GM12878 (cell line): Measurements from ENCODE around the gene ZNF44. TPM values are rescaled to one million over a fixed set of nuclear protein-coding genes. Genes with fewer than 3 reads are reported as not detected.
A peak's percentile ranks its signal among the peaks of the same experiment; 100 is the strongest.

Source experiments
- ATAC-seq: fragments of 200-7000 bp; cut with Tn5 transposase; 3 replicates; pipeline ENCODE4 v1.9.1; 2020; ENCODE audit warnings: mild to moderate bottlenecking, moderate library complexity
- BruUV-seq: library from RNA; stranded (reverse); fragments of 400-500 nt; replicated peaks from 2 replicates; lab custom pipeline; 2021; lab: Mats Ljungman, UMichigan
- CTCF ChIA-PET: fragments of 300-600 bp; sonication (Branson Sonifier 250); formaldehyde crosslinking; extraction: SDS; loops from one replicate; lab custom pipeline; 2021; ENCODE audit warnings: inconsistent platforms; lab: Yijun Ruan, JAX
- POLR2A ChIA-PET: fragments of 350-600 bp; formaldehyde crosslinking; extraction: SDS; loops from one replicate; lab custom pipeline; 2021; ENCODE audit warnings: inconsistent platforms; lab: Charles Lee
- RAD21 ChIA-PET: fragments of 300-600 bp; sonication (Branson Sonifier 250); formaldehyde crosslinking; loops from one replicate; lab custom pipeline; 2023; ENCODE audit warnings: antibody characterized with exemption; ENCODE audit not compliant: unreplicated experiment; lab: Charles Lee
- SMC1A ChIA-PET: fragments of 300-600 bp; sonication (Branson Sonifier 250); formaldehyde crosslinking; loops from one replicate; lab custom pipeline; 2023; ENCODE audit not compliant: unreplicated experiment, uncharacterized antibody; lab: Charles Lee
- DNase-seq: peaks from one replicate; pipeline ENCODE4 v3.0.0-alpha.2; 2011; ENCODE audit warnings: low read depth, low spot score
- FAIRE-seq: peaks from 3 replicates; lab custom pipeline; 2011; peaks lifted over from hg19 to GRCh38; lab: Jason Lieb, UNC
- H2AFZ ChIP-seq: 2 replicates; pipeline ENCODE4 v1.6.0; 2011; ENCODE audit warnings: low read depth, low read length, control low read depth; ENCODE audit not compliant: control insufficient read depth
- H3K27ac ChIP-seq: 2 replicates; pipeline ENCODE4 v1.5.1; 2011; ENCODE audit warnings: control low read depth; ENCODE audit not compliant: control insufficient read depth, insufficient read depth
- H3K27me3 ChIP-seq, 2 experiments: replicated peaks in 1 of 2; 2 replicates each; pipeline versions ENCODE4 v1.6.0 to v1.6.1; 2011; ENCODE audit warnings: low read length in 1 of 2; ENCODE audit not compliant: control insufficient read depth in 2 of 2, insufficient read depth in 2 of 2
- H3K36me3 ChIP-seq, 2 experiments: 2 replicates each; pipeline ENCODE4 v1.5.1; 2011; ENCODE audit warnings: low read length in 1 of 2; ENCODE audit not compliant: control insufficient read depth in 2 of 2, insufficient read depth in 2 of 2
- H3K4me1 ChIP-seq: 2 replicates; pipeline ENCODE4 v1.6.1; 2011; ENCODE audit warnings: mild to moderate bottlenecking, low read length, moderate library complexity, mixed read lengths; ENCODE audit not compliant: control insufficient read depth, insufficient read depth
- H3K4me2 ChIP-seq: 2 replicates; pipeline ENCODE4 v1.6.0; 2011; ENCODE audit warnings: control low read depth; ENCODE audit not compliant: control insufficient read depth, insufficient read depth
- H3K4me3 ChIP-seq: fragments of 200-600 bp; sonication (generic); 2 replicates; pipeline ENCODE4 v1.5.1; 2016
- H3K79me2 ChIP-seq: 2 replicates; pipeline ENCODE4 v1.6.0; 2011; ENCODE audit warnings: low read length; ENCODE audit not compliant: control insufficient read depth, insufficient read depth
- H3K9ac ChIP-seq: 2 replicates; pipeline ENCODE4 v1.8.0; 2011; ENCODE audit warnings: low read length, control low read depth, mixed read lengths; ENCODE audit not compliant: control insufficient read depth, insufficient read depth
- H3K9me3 ChIP-seq: replicated peaks from 3 replicates; pipeline ENCODE4 v1.5.1; 2011; ENCODE audit warnings: mild to moderate bottlenecking, low read length; ENCODE audit not compliant: control insufficient read depth, insufficient read depth
- H4K20me1 ChIP-seq: 2 replicates; pipeline ENCODE4 v1.6.0; 2011; ENCODE audit not compliant: control insufficient read depth, insufficient read depth
- GABPA ChIP-seq: IDR thresholded peaks from 2 replicates; pipeline ENCODE4 v1.6.1; 2014; ENCODE audit warnings: antibody characterized with exemption, low read depth, mild to moderate bottlenecking, inconsistent platforms
- SKIL ChIP-seq: fragments of 450-650 bp; IDR thresholded peaks from 2 replicates; pipeline ENCODE4 v1.6.1; 2017; ENCODE audit warnings: mild to moderate bottlenecking, low read depth, inconsistent platforms; ENCODE audit not compliant: poor library complexity, severe bottlenecking
- ZNF274 ChIP-seq: IDR thresholded peaks from one replicate; pipeline ENCODE4 v1.8.0; 2011; ENCODE audit not compliant: insufficient read length, insufficient read depth
- WGBS: methylation state at CpG from one replicate; pipeline ENCODE4 v1.1.6; 2016; ENCODE audit warnings: low lambda C conversion rate; ENCODE audit not compliant: insufficient replicate concordance, insufficient coverage; ENCODE audit errors: missing lambda C conversion rate; 5-methylcytosine and 5-hydroxymethylcytosine counted together
- in situ Hi-C: fragments of 300-500 bp; cut with MboI; formaldehyde crosslinking; loops from 9 replicates; pipeline ENCODE4 v1.14.3; 2018; ENCODE audit warnings: mixed read lengths
- intact Hi-C: fragments of 100-400 bp; cut with micrococcal nuclease; formaldehyde crosslinking; loops from one replicate; pipeline ENCODE4 v1.14.2; 2022; ENCODE audit not compliant: unreplicated experiment
- polyA plus RNA-seq, 11 experiments: library from polyadenylated mRNA; depleted of rRNA in 4 of 11; unstranded in 6 of 11; stranded (reverse) in 5 of 11; fragments of >200 nt; fragmentation: Nextera tagmentation in 4 of 11; fragmentation: Illumina TruSeq in 1 of 11; extraction: Ambion mirVana in 4 of 11; extraction: Trizol in 1 of 11; gene quantifications; 1 replicate in 1 of 11; 2 replicates in 10 of 11; pipeline versions ENCODE4 v1.2.1 to v1.2.3, GENCODE V29; 2011 to 2016; ENCODE audit warnings: inconsistent platforms in 2 of 11, missing spikeins in 2 of 11, low read depth in 1 of 11
- total RNA-seq, 4 experiments: library from RNA; depleted of rRNA in 3 of 4; stranded (reverse); fragments of >200 nt in 3 of 4; fragmentation: Illumina TruSeq in 1 of 4; extraction: Trizol in 1 of 4; gene quantifications; 2 replicates each; pipeline versions ENCODE4 v1.2.1 to v1.2.3, GENCODE V29; 2013 to 2021

The ZNF44 gene
- total and polyA plus RNA-seq, 10 of the 15 experiments (the other 5 are each of a cell fraction or from before 2014, with no cell fraction given) = 3.7 to 11.3 (median 5.4) TPM

DNA sequence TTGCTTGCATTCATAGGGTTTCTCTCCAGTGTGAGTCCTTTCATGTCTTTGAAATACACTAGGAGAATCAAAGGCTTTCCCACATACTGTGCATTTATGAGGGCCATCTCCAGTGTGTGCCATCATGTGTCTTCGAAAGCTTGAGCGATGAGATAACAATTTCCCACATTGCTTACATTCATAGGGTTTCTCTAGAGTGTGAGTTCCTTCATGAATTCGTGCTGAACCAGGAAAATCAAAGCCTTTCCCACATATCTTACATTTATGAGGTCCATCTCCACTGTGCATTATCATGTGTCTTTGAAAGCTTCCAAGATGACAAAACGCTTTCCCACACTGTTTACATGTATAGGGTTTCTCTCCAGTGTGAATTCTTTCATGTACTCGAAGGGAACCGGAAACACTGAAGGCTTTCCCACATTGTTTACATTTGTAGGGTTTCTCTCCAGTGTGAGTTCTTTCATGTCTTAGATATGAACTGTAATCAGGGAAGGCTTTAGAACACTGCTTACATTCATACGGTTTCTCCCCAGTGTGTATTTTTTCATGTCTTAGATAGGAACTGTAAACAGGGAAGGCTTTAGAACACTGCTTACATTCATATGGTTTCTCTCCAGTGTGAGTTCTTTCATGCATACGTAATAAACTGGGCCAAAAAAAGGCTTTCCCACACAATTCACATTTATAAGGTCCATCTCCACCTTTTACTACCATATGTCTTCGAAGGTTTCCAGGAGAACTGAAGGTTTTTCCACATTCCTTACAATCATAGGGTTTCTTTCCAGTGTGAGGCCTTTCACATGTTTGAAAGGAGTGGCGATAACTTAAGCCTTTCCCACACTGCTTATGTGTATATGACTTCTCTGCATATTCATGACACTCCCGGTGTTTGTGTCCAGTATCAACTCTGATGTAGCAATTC, 21.4 kb downstream of the ZNF44 start (continued):
- TF ChIP-seq SKIL = no peak

DNA sequence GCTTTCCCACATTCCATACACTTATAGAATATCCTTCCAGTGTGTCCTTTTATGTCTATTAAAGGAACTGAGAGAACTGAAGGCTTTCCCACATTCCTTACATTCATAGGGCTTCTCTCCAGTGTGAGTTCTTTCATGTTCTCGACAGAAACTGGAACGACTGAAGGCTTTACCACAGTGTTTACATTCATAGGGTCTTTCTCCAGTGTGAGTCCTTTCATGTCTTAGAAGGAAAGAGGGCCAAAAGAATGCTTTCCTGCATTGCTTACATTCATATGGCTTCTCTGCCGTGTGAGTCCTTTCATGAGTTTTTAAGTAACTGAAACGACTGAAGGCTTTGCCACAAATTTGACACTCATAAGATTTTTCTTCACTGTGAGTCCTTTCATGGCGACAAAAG, 22.3 kb downstream of the ZNF44 start:
- Histone ChIP-seq H3K4me3 (no peak overlapping the region), H3K27me3 (no peaks in the 10 kb centered on the region), H3K36me3 (peaks cover 1 to 6% of the 10 kb centered on the region in 2 experiments; a peak in 2 of 4 replicates), H2AFZ (no peak overlapping the region), H3K4me1 (no peaks in the 10 kb centered on the region), H4K20me1 (no peaks in the 10 kb centered on the region), H3K9ac (no peak overlapping the region), H3K9me3 (peaks cover 43% of the 10 kb centered on the region), H3K4me2 (no peak overlapping the region), H3K27ac (no peak overlapping the region), H3K79me2 (no peaks in the 10 kb centered on the region)
- ChIA-PET POLR2A (no interaction called here), CTCF (no interaction called here), RAD21 (no interaction called here), SMC1A (no interaction called here)
- TF ChIP-seq GABPA (no peak), ZNF274 (peak; percentile 27)
- WGBS = 91% methylated on average over 5 of the region's 5 CpGs
- BruUV-seq = no TSS peak
- no peak for FAIRE-seq
- in situ Hi-C loops = no loop called here
- no peak for ATAC-seq
- intact Hi-C loops = no loop called here
- no peak for DNase-seq
